Cardiac muscle cell (in vitro differentiated cells and primary cell): Measurements from ENCODE around the gene RERE. TPM values are rescaled to one million over a fixed set of nuclear protein-coding genes. Genes with fewer than 3 reads are reported as not detected.

Experiments
- DNase-seq, 2 donors: peaks; one replicate each; pipeline versions ENCODE4 v3.0.0 to v3.0.0-alpha.2; 2010 to 2017; ENCODE audit warnings: low read depth in 1 of 2, low spot score in 1 of 2
- H3K27ac ChIP-seq: fragments of 200-600 bp; sonication (generic); 2 replicates; pipeline ENCODE4 v1.5.1; 2016
- H3K27me3 ChIP-seq: fragments of 200-600 bp; sonication (generic); 2 replicates; pipeline ENCODE4 v1.6.0; 2016; ENCODE audit warnings: control low read depth
- H3K36me3 ChIP-seq: fragments of 200-600 bp; sonication (generic); 2 replicates; pipeline ENCODE4 v1.5.1; 2016; ENCODE audit warnings: control low read depth
- H3K4me1 ChIP-seq: fragments of 200-600 bp; sonication (generic); 2 replicates; pipeline ENCODE4 v1.8.1; 2017; ENCODE audit warnings: low read depth, mild to moderate bottlenecking, mixed run types
- H3K4me3 ChIP-seq: fragments of 200-600 bp; sonication (generic); 2 replicates; pipeline ENCODE4 v1.5.1; 2016; ENCODE audit warnings: mild to moderate bottlenecking
- H3K9me3 ChIP-seq: fragments of 200-600 bp; sonication (generic); 2 replicates; pipeline ENCODE4 v1.5.1; 2017; ENCODE audit warnings: low read depth, mild to moderate bottlenecking, control low read depth
- CTCF ChIP-seq: IDR thresholded peaks from 2 replicates; pipeline ENCODE4 v1.5.1; 2012; ENCODE audit warnings: low read depth, mild to moderate bottlenecking, low read length
- polyA plus RNA-seq: library from polyadenylated mRNA; unstranded; fragments of >200 nt; fragmentation: Nextera tagmentation; extraction: Ambion mirVana; gene quantifications from 2 replicates; pipeline ENCODE4 v1.2.1, GENCODE V29; 2016
- total RNA-seq: library from RNA; depleted of rRNA; stranded (reverse); fragments of >200 nt; gene quantifications from 2 replicates; pipeline ENCODE4 v1.2.3, GENCODE V29; 2016

Gene RERE
- total and polyA plus RNA-seq, 2 experiments from 2014 or later, result 72.5 to 81.0 TPM

GRCh38 chr1:8670371-8670818 lies 147.0 kb downstream of the RERE start:
- H3K36me3 ChIP-seq, result no peaks in the 10 kb centered on the region
- TF ChIP-seq CTCF, result no peak
- H3K9me3 ChIP-seq, result no peaks in the 10 kb centered on the region
- H3K27ac ChIP-seq, result peak overlapping the region; percentile 84
- H3K27me3 ChIP-seq, result no peaks in the 10 kb centered on the region
- DNase-seq, result peak; percentile 22 to 24
- H3K4me1 ChIP-seq, result peaks cover 69% of the 10 kb centered on the region
- no peak overlapping the region for H3K4me3 ChIP-seq

- TF ChIP-seq CTCF, result no peak
- Histone ChIP-seq H3K27me3 (no peaks in the 10 kb centered on the region), H3K4me1 (peaks cover 72% of the 10 kb centered on the region)
Measured at GRCh38 chr1:8669606-8670335, 147.7 kb downstream of the RERE start.

GRCh38 chr1:8667869-8668594 lies 149.4 kb downstream of the RERE start:
- Histone ChIP-seq H3K4me3 (no peak overlapping the region), H3K27ac (peak overlapping the region; percentile 71), H3K36me3 (no peaks in the 10 kb centered on the region), H3K27me3 (no peaks in the 10 kb centered on the region), H3K4me1 (peaks cover 72% of the 10 kb centered on the region), H3K9me3 (no peaks in the 10 kb centered on the region)
- TF ChIP-seq CTCF, result no peak
- DNase-seq, result peak; percentile 43 to 52

More at GRCh38 chr1:8669606-8670335, 147.7 kb downstream of the RERE start:
- Histone ChIP-seq H3K4me3 (no peak overlapping the region), H3K36me3 (no peaks in the 10 kb centered on the region), H3K9me3 (no peaks in the 10 kb centered on the region), H3K27ac (peak overlapping the region; percentile 84)
- no peak for DNase-seq

GRCh38 chr1:8666389-8667167 lies 150.9 kb downstream of the RERE start:
- peak in 1 of 2 donors; percentile 31 for DNase-seq
- TF ChIP-seq CTCF, result no peak
- Histone ChIP-seq H3K27ac (peak overlapping the region; percentile 49), H3K4me3 (no peak overlapping the region), H3K27me3 (no peaks in the 10 kb centered on the region), H3K36me3 (no peaks in the 10 kb centered on the region), H3K4me1 (peaks cover 77% of the 10 kb centered on the region), H3K9me3 (no peaks in the 10 kb centered on the region)

- Histone ChIP-seq H3K4me3 (no peak overlapping the region), H3K4me1 (peaks cover 78% of the 10 kb centered on the region), H3K27ac (peak overlapping the region; percentile 49), H3K27me3 (no peaks in the 10 kb centered on the region), H3K9me3 (no peaks in the 10 kb centered on the region), H3K36me3 (no peaks in the 10 kb centered on the region)
- DNase-seq, result no peak
- TF ChIP-seq CTCF, result no peak
Measured at GRCh38 chr1:8665833-8666232, 151.6 kb downstream of the RERE start.
